GM18520 (cell line): ENCODE data around the gene TMEM63C.

Experiments
- ATAC-seq: cut with Tn5 transposase; IDR thresholded peaks from one replicate; pipeline ENCODE4 v1.9.1; 2021; ENCODE audit not compliant: unreplicated experiment

Gene TMEM63C

DNA sequence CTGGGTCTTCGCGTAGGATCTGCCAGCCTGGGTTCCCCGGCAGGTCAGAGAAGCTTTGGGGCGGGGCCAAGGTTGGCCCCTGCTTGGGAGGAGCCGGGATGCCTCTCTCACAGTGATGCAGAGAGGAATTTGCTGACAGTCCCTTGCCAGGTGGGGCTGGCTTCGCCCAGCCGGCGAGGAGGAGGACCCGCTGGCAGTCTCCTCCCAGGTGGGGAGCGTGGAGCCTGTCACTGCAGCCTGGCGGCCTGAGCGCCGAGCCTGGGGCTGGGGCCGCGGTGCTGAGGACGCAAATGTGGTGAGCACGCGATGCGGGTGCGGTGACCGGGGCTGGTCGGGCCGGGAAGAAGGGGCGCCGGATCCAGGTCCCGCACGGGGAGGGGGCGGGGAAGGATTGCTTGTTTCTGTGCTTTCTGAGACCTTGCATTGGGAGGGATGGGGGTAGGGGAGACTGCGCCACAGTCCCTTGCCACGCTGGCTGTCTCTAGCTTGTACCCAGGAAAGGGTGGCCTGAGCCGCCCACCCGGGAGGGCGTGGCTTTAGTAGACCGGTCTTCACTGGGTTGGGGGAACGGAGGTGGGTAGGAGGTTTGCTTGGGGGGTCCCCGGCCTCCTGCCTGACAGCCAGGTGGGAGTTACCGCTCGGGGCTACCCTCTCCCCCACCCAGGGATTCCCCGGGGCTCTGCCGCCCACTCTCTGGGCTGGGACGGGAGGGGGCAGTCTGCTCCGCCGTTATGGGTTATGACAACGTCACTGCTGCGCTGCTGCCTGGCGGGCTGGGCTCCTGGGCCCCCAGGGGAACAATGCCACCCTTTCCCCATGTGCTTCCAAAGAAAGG, at the start of gene TMEM63C:
Gene TMEM63C (plus strand): TSS at position 196 of the 835 bp plus-strand sequence. CDS start 37,016 bp downstream, outside the sequence.
- no peak for ATAC-seq

- ATAC-seq, result no peak
Measured at GRCh38 chr14:77131871-77132486, 49.6 kb upstream of the TMEM63C start.

DNA sequence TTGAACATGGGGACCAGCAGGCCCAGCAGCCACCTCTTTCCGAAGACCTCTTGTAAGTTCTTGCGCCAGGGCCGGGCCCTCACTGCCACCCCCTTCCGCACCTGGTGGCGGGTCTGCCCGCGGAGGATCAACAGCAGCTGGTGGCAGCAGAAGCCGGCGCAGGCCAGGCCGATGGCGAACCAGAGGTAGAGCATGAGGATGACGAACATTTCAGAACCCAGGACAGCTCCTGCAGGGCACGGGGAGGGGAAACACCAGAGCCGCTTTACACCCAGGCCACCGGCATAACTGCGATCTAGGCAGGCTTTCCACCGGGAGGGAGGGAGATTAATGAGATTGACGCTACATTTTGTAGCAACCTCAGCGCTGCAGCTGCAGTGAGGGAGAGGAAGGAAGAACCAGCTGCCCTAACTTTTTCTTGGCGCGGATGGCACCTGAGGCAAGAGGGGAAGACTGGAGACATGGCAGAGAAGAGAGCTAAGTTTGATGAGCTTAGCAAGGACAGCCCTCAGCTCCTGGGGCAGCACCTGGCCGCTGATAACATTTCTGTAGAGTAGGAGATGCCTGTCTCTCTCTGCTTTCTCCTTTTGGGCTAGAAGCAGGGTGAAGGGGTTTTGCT, 47.8 kb upstream of the TMEM63C start:
- ATAC-seq, result no peak

- no peak for ATAC-seq
Measured at GRCh38 chr14:77139022-77139421, 42.6 kb upstream of the TMEM63C start.

DNA sequence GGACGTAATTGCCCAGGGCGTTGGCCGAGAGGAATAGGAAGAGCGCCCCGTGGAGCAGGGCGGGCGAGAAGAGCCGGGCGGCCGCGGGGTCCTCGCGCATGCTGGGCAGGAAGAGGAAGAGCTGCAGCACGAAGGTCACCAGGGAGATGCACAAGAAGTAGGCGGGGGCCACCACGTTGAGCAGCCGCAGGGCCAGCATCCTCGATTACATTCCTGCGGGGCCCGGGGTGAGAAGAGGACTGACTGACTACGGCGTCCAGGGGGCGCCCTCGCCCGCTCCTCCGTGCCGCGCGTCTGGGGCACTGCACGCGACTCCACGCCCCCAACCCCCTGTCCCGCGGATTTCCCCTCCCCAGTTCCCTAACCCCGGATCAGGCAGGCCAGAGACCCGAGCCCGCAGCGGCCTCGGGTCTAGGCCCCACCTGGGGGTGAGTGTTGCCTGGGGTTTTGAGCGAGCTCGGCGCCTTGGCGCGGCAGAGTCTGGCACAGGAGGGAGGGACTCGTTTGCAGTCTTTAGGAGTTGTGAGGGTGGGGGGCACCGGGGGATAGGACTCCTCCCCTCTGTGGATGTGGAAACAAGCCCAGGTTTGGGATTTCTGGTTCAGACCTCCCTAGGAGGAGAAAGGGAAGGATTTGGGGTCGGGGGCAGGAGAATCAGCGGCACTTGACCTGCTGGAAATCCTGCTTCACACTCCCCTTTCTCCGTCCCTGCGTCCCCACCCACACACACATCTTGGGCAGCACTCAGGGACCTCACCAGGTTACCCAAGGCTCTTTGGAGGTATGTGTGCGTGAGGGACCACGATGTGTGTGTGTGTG, 41.8 kb upstream of the TMEM63C start:
- no peak for ATAC-seq

GRCh38 chr14:77140359-77141213, 41.0 kb upstream of the TMEM63C start:
- ATAC-seq, result no peak

- no peak for ATAC-seq
Measured at GRCh38 chr14:77141214-77142004, 40.2 kb upstream of the TMEM63C start, which contains the start of gene ZDHHC22. Gene ZDHHC22, minus strand, starts transcription at chr14:77141791. Its CDS starts 2,053 bp downstream, at chr14:77139738.

- no peak for ATAC-seq
Measured at GRCh38 chr14:77142005-77142800, 39.4 kb upstream of the TMEM63C start.

DNA sequence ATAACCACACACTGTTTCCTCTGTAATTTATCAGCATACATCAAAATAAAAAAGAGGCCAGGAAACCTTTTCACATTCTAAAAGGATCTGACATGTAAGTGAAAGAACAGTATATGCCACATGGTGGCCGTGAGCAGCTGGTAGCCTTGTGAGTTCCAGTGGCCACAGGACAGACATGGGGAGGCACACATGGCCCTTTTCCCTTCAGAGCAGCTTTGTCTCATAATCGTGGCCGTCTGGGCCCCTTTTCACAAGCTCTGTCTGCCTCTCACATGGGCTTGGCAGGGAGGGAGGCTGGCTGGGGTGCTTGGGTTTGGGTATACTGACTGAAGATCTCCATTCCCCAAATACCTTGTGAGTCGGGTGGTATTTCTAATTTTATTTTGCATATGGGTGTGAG, 38.5 kb upstream of the TMEM63C start:
- no peak for ATAC-seq

DNA sequence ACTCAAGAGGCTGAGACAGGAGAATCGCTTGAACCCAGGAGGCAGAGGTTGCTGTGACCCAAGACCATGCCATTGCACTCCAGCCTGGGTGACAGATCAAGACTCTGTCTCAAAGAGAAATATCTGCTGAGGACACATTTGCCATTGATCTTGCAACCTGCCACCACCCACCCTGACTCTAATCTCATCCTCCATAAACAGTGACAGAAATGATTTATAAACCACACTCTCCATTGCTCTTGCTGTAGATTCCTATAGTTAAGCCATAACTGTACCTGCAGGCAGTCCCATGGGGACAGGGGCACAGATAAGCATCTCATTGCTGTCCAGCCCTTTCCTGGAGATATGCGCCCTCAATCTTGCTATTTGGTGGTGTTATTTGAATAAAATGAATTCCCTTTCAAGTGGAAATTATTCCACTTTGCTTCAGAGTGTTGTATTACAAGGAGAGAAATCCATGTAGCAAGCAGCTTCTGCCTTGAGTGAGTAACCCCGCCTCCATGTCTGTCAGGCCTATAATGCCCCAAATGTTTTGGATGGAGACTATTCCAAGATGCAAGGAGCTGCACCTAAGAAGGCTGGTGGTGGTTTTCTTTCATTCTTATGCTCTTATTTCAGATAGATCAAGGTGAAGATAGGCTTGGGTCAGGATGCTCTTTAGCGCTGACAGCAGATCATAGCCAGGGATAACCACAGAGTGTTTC, 37.0 kb upstream of the TMEM63C start:
- no peak for ATAC-seq

DNA sequence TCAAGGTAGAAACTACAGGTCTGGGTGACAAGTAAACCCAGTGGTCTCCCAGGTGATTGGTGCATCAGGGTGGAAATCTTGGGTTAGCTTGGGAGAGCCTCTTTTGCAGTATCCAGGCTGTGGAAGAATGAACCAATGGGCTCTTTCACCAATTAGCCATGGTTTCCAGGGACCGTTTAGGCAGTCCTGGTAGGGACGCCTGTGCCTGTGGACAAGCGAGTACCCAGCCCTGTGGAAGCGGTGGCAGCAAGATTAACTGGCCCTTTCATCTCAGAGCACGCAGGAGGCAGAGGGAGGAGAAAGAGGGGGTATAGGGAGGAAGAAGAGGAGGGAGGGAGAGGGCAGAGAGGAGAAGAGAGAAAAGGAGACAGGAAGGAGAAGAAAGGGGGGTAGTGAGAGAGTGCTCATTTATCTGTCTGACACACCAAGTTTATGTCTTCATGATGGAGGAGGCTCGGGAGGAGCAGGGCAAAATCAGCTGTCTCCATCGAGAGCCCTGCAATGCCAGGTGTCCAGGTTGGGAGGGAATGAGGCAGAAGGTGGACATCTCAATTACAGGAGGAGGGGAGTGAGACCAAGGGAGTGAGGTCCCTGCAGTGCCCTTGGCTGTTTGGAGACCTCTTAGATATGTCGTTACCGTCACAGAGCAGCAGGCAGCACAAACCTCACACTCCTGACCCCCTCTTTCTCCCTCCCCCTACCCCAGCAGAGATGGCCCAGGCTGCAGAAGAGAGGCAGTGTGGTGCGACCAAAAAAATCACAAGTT, 35.4 kb upstream of the TMEM63C start:
- no peak for ATAC-seq

- ATAC-seq, result no peak
Measured at GRCh38 chr14:77148510-77149231, 32.9 kb upstream of the TMEM63C start.

DNA sequence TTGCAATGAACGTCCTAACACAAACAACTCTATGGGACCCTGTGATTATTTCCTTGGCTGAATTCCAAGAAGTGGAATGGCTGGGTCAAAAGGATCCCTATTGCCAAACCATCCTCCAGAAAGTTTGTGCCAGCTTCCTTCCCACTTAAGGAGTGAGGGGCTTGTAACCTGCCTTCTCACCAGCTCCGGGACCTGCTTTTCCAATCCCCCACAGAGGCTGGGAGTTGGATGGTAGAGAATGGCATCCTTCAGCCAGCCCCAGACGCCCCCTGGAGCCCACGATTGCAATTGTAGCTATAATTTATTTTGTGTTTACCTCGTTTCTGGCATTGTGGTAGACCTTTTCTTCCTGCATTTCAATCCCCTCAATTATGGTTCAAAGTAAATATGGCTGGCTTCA, 30.4 kb upstream of the TMEM63C start:
- ATAC-seq, result no peak

DNA sequence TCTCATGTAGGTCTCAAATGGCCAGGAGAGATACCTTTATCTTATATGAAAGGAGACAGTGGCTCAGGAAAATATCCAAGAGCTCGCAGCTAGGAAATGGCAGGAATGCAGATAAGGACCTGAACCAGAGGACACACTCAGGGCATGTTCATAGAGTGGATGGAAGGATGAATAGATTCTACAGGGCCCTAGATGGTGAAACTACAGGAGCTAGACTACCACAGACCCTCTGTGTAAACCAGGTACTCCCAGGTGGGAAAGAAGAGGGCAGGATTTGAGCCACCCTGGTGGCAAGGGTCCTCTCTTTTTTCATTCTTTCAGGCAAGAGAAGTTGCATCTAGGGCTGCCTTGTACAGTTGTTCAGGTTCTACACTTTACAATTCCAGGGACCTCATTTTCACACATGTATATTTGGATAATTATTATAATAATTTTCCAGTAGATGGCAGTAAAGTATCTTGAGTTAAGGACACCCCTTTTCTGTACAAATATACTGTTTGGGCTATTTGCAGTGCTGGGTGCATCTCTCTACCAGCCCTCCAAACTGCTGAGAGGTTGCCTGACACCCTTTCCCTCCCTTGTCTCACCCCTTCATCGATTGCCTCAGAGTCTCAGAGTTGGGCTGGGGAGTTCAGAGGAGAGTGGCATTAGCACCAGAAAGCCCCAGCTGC, 29.5 kb upstream of the TMEM63C start:
- ATAC-seq, result no peak

DNA sequence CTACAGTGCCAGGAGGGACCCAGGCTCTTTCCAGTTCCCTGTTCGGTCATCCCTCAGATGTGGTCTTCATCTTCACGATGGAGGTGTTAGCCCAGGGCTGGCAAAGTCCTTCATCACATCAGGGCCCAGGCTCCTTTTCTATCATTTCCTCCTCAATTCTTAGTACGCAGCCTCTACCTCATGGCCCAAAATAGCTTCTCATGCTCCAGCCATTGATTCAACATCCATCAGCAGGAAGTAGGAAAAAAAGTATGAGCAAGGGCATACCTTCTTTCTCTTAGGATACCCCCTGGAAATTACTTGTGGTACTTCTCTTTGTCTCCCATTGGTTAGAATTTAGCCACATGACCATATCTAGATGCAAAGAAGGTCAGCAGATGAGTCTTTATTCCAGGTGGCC, 27.8 kb upstream of the TMEM63C start:
- no peak for ATAC-seq

DNA sequence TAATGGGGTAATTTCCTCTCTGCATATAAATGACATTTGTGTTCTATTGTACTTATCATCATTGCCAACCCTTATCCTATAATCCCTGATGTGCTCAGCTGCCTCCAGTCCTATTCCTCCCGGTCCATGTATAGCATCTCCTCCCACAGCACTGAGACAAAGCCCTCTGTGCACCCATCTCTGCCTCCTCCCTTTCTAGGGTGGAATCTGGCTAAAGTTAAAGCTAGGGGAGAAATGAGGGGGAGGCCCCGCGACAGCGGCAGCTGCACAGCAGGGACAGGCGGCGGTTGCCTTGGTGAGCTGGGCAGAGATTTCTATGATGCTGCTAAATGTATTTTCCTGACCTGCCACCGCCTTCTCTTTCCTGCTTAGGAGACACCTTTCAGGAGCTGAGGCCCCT, 27.2 kb upstream of the TMEM63C start:
- ATAC-seq, result no peak
